Measurements from ENCODE around the gene IL3RA. TPM values are rescaled to one million over a fixed set of nuclear protein-coding genes. Genes with fewer than 3 reads are reported as not detected.

Gene IL3RA
- 0.13 and 0.76 TPM in 2 replicates for total RNA-seq

GRCh38 chrX:1336331-1336943 is at the start of gene IL3RA:
TSS of gene IL3RA (plus strand) at chrX:1336785. CDS start at chrX:1341766, 4,981 bp downstream.

GRCh38 chrX:1391707-1392375 is 55.3 kb downstream of the IL3RA start, which contains the start of gene SLC25A6:
TSS of gene SLC25A6 (minus strand) at chrX:1392113. CDS start at chrX:1392009, 104 bp downstream.

Small RNA genes lying within 50 kb of the gene (small RNA-seq; reads per million reads assigned to genes)
- gene MIR3690, result not detected
- not detected for gene RNA5SP498

Other genes with a start within 250 kb of the IL3RA start
- gene CRLF2, start 124.1 kb upstream of the IL3RA start, total RNA-seq, result 0.11 TPM in 1 of 2 replicates, not detected in the other
- 0.32 TPM in 1 of 2 replicates, not detected in the other for gene CSF2RA, start 68.0 kb upstream of the IL3RA start, total RNA-seq
- gene SLC25A6, start 55.3 kb downstream of the IL3RA start, total RNA-seq, result 209 and 261 TPM in 2 replicates
- gene ASMTL, start 116.1 kb downstream of the IL3RA start, total RNA-seq, result 18.9 and 19.5 TPM in 2 replicates
- gene P2RY8, start 200.4 kb downstream of the IL3RA start, total RNA-seq, result not detected in 2 replicates